IMR-90 (cell line): ENCODE measurements around the gene TOR1AIP2.

ENCODE experiments used
- BHLHE40 ChIP-seq: fragments of 150-350 bp; IDR thresholded peaks from 2 replicates; pipeline ENCODE4 v1.6.1; 2016; ENCODE audit warnings: mild to moderate bottlenecking, low read depth, low read length
- CEBPB ChIP-seq: IDR thresholded peaks from 2 replicates; pipeline ENCODE4 v1.6.1; 2012; ENCODE audit warnings: low read depth, low read length, improper control_type of control experiment
- CHD1 ChIP-seq: IDR thresholded peaks from 2 replicates; pipeline ENCODE4 v1.6.1; 2012; ENCODE audit warnings: low read depth, low read length, improper control_type of control experiment
- FOS ChIP-seq: fragments of 150-350 bp; IDR thresholded peaks from 2 replicates; pipeline ENCODE4 v1.6.1; 2016; ENCODE audit warnings: low read depth, low read length
- MAFK ChIP-seq: IDR thresholded peaks from 2 replicates; pipeline ENCODE4 v1.6.1; 2012; ENCODE audit warnings: low read depth, low read length, improper control_type of control experiment
- MXI1 ChIP-seq: IDR thresholded peaks from 2 replicates; pipeline ENCODE4 v1.6.1; 2012; ENCODE audit warnings: low read depth, mild to moderate bottlenecking, low read length, moderate library complexity, borderline replicate concordance
- POLR2A ChIP-seq: IDR thresholded peaks from 2 replicates; pipeline ENCODE4 v1.6.1; 2012; ENCODE audit warnings: mild to moderate bottlenecking, low read depth, low read length
- RCOR1 ChIP-seq: IDR thresholded peaks from 2 replicates; pipeline ENCODE4 v1.6.1; 2012; ENCODE audit warnings: mild to moderate bottlenecking, low read length, improper control_type of control experiment; ENCODE audit not compliant: insufficient replicate concordance
- TF ChIP-seq, protein P1 (sequence below): conservative IDR thresholded peaks from 2 replicates; pipeline ENCODE4 v1.5.1; 2012; ENCODE audit warnings: mild to moderate bottlenecking, low read depth, low read length, improper control_type of control experiment
- TF ChIP-seq, protein P2 (sequence below): fragments of 150-350 bp; IDR thresholded peaks from 2 replicates; pipeline ENCODE4 v1.6.1; 2016; ENCODE audit warnings: low read depth, mild to moderate bottlenecking, low read length, moderate library complexity, borderline replicate concordance
- TF ChIP-seq, protein P3 (sequence below): fragments of 150-350 bp; IDR thresholded peaks from 2 replicates; pipeline ENCODE4 v1.6.1; 2017; ENCODE audit warnings: mild to moderate bottlenecking, antibody characterized with exemption, low read length, low read depth

DNA sequence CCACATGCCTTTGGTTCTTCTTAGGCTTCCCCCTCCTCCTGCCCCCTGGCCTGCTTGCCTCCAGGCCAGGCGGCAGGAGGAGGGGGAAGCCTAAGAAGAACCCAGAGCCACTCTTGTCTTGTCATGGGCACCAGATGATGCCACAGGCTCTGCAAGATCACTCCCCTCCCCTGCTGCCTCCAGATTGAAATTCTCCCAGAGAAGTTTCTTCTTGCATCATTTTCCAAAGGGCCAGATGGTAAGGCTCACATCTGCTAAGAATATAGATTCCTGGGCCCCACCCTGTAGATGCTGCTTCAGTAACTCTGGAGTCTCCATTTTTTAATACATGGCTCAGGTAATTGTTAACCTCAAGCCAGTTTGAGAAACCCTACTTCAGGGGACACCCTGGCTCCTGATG lies 73.7 kb downstream of the TOR1AIP2 start:
- TF ChIP-seq CEBPB: no peak
- TF ChIP-seq, protein P1, sequence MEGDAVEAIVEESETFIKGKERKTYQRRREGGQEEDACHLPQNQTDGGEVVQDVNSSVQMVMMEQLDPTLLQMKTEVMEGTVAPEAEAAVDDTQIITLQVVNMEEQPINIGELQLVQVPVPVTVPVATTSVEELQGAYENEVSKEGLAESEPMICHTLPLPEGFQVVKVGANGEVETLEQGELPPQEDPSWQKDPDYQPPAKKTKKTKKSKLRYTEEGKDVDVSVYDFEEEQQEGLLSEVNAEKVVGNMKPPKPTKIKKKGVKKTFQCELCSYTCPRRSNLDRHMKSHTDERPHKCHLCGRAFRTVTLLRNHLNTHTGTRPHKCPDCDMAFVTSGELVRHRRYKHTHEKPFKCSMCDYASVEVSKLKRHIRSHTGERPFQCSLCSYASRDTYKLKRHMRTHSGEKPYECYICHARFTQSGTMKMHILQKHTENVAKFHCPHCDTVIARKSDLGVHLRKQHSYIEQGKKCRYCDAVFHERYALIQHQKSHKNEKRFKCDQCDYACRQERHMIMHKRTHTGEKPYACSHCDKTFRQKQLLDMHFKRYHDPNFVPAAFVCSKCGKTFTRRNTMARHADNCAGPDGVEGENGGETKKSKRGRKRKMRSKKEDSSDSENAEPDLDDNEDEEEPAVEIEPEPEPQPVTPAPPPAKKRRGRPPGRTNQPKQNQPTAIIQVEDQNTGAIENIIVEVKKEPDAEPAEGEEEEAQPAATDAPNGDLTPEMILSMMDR: no peak
- no peak for TF ChIP-seq FOS
- no peak for TF ChIP-seq MAFK
- TF ChIP-seq, protein P2, sequence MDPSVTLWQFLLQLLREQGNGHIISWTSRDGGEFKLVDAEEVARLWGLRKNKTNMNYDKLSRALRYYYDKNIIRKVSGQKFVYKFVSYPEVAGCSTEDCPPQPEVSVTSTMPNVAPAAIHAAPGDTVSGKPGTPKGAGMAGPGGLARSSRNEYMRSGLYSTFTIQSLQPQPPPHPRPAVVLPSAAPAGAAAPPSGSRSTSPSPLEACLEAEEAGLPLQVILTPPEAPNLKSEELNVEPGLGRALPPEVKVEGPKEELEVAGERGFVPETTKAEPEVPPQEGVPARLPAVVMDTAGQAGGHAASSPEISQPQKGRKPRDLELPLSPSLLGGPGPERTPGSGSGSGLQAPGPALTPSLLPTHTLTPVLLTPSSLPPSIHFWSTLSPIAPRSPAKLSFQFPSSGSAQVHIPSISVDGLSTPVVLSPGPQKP: no peak
- TF ChIP-seq BHLHE40: no peak
- TF ChIP-seq RCOR1: no peak
- TF ChIP-seq CHD1: no peak
- TF ChIP-seq, protein P3, sequence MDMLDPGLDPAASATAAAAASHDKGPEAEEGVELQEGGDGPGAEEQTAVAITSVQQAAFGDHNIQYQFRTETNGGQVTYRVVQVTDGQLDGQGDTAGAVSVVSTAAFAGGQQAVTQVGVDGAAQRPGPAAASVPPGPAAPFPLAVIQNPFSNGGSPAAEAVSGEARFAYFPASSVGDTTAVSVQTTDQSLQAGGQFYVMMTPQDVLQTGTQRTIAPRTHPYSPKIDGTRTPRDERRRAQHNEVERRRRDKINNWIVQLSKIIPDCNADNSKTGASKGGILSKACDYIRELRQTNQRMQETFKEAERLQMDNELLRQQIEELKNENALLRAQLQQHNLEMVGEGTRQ: no peak
- TF ChIP-seq MXI1: no peak
- TF ChIP-seq POLR2A: no peak
